Measurements from ENCODE around the gene CDK1. TPM values are rescaled to one million over a fixed set of nuclear protein-coding genes. Genes with fewer than 3 reads are reported as not detected.

CDK1 gene
- total RNA-seq, 1 donor from 2014 or later = 14.8 TPM

DNA sequence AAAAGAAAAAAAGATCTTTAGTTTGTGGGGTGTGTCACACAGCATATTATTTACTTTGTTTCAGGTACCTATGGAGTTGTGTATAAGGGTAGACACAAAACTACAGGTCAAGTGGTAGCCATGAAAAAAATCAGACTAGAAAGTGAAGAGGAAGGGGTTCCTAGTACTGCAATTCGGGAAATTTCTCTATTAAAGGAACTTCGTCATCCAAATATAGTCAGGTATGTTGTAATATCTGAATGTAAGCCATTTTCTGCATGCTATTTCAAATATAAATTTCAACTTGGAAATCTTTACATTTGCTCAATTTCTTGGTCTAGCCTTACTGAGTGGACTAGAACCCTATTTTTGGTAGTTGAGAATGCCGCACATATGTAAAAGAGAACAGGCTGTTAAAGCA lies 6.4 kb downstream of the CDK1 start:
- Mint-ChIP-seq H3K27ac (ENCODE audit: unreplicated experiment) (no peak overlapping the region), H3K4me1 (ENCODE audit: unreplicated experiment) (peaks cover 5% of the 10 kb centered on the region), H3K4me3 (ENCODE audit: unreplicated experiment) (no peak overlapping the region), H3K27me3 (ENCODE audit: unreplicated experiment) (peaks cover 2% of the 10 kb centered on the region), H3K36me3 (ENCODE audit: low read depth, unreplicated experiment) (no peaks in the 10 kb centered on the region), H3K9me3 (ENCODE audit: unreplicated experiment) (no peaks in the 10 kb centered on the region)
- TF ChIP-seq, protein P1, sequence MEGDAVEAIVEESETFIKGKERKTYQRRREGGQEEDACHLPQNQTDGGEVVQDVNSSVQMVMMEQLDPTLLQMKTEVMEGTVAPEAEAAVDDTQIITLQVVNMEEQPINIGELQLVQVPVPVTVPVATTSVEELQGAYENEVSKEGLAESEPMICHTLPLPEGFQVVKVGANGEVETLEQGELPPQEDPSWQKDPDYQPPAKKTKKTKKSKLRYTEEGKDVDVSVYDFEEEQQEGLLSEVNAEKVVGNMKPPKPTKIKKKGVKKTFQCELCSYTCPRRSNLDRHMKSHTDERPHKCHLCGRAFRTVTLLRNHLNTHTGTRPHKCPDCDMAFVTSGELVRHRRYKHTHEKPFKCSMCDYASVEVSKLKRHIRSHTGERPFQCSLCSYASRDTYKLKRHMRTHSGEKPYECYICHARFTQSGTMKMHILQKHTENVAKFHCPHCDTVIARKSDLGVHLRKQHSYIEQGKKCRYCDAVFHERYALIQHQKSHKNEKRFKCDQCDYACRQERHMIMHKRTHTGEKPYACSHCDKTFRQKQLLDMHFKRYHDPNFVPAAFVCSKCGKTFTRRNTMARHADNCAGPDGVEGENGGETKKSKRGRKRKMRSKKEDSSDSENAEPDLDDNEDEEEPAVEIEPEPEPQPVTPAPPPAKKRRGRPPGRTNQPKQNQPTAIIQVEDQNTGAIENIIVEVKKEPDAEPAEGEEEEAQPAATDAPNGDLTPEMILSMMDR (IDR thresholded peaks at IDR 0.05; ENCODE audit: unreplicated experiment) = no peak
- DNase-seq (ENCODE audit: low spot score) = no peak

- no peaks in the 10 kb centered on the region for H3K36me3 Mint-ChIP-seq (ENCODE audit: low read depth, unreplicated experiment)
- no peak overlapping the region for H3K27ac Mint-ChIP-seq (ENCODE audit: unreplicated experiment)
- H3K9me3 Mint-ChIP-seq (ENCODE audit: unreplicated experiment) = no peaks in the 10 kb centered on the region
- no peaks in the 10 kb centered on the region for H3K4me1 Mint-ChIP-seq (ENCODE audit: unreplicated experiment)
- peaks cover 2% of the 10 kb centered on the region for H3K27me3 Mint-ChIP-seq (ENCODE audit: unreplicated experiment)
- H3K4me3 Mint-ChIP-seq (ENCODE audit: unreplicated experiment) = no peak overlapping the region
- DNase-seq (ENCODE audit: low spot score) = no peak
- TF ChIP-seq, protein P1 (IDR thresholded peaks at IDR 0.05; ENCODE audit: unreplicated experiment) = no peak
These were observed 10.3 kb downstream of the CDK1 start for GRCh38 chr10:60788544-60788943.

DNA sequence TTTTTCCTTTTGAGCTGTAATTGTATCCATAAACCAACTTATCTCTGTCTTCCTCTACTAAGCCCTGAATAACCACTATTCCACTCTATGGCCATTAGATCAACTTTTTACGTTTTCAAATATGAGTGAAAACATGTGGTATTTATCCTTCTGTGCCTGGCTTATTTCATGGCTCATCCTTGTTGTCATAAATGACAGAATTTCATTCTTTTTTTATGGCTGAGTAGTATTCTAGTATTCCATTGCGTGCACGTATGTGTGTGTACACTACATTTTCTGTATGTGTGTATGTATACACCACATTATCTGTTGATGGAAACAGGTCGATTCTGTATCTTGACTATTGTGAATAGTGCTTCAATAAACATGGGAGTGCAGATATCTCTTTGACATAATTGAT lies 11.1 kb downstream of the CDK1 start:
- TF ChIP-seq, protein P1 (IDR thresholded peaks at IDR 0.05; ENCODE audit: unreplicated experiment) = no peak
- DNase-seq (ENCODE audit: low spot score) = no peak
- H3K4me1 Mint-ChIP-seq (ENCODE audit: unreplicated experiment) = no peaks in the 10 kb centered on the region
- no peaks in the 10 kb centered on the region for H3K9me3 Mint-ChIP-seq (ENCODE audit: unreplicated experiment)
- no peaks in the 10 kb centered on the region for H3K36me3 Mint-ChIP-seq (ENCODE audit: low read depth, unreplicated experiment)
- no peak overlapping the region for H3K4me3 Mint-ChIP-seq (ENCODE audit: unreplicated experiment)
- no peak overlapping the region for H3K27ac Mint-ChIP-seq (ENCODE audit: unreplicated experiment)
- H3K27me3 Mint-ChIP-seq (ENCODE audit: unreplicated experiment) = peaks cover 2% of the 10 kb centered on the region

DNA sequence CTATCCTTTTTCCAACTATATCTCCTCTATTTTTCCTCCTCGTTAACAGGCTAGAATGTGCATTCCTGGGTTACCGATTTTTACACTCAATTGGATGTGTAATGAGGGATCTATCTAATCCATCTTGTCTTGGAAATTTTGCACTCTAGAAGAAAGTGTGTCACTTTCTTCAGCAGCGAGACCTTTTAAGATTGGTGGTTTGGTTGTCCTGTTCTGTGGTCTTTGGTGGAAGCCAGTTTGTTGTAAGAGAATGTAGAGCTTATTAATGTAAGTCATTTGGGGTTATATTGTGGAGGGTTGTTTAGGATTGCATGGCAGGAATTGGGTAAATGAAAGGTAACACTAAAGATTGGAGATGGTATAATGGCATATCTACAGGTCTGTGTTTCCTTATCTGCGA lies 16.7 kb downstream of the CDK1 start:
- Mint-ChIP-seq H3K4me3 (ENCODE audit: unreplicated experiment) (no peak overlapping the region), H3K9me3 (ENCODE audit: unreplicated experiment) (no peaks in the 10 kb centered on the region), H3K4me1 (ENCODE audit: unreplicated experiment) (no peaks in the 10 kb centered on the region), H3K36me3 (ENCODE audit: low read depth, unreplicated experiment) (no peaks in the 10 kb centered on the region), H3K27ac (ENCODE audit: unreplicated experiment) (no peak overlapping the region), H3K27me3 (ENCODE audit: unreplicated experiment) (no peaks in the 10 kb centered on the region)
- TF ChIP-seq, protein P1 (IDR thresholded peaks at IDR 0.05; ENCODE audit: unreplicated experiment) = no peak
- no peak for DNase-seq (ENCODE audit: low spot score)

DNA sequence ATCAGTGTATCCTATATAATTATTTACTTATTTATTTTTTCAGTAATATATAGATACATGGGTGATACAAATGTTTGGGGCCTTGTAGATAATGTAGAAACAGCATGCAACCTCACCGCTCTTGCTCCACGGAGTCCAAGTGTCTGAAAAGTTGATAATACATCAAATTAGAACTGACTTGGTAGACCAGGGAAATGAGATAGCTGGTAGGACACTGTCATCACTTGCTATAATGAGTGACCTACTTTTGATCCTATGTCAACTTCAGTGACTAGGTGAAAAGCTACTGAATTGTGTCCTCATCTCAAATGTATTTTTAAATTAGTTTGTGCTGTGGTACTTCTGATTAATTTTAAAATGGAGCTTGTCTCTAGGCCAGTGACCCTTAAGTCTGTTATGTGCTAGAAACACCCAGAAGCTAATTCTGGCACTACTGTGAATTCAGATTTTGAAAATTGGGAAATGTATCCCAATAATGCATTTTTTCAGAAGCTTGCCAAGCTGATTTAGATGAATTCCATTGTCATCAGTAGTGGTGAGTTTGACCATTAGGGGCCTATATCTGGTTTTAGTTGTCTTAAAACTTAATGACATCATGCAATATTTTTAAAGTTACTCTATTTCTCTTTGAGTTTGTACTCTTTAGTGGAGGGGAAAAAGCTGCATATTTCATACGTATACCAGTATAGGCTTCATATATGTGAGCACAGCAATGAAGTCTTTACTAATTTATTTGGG lies 17.4 kb downstream of the CDK1 start:
- H3K9me3 Mint-ChIP-seq (ENCODE audit: unreplicated experiment) = no peaks in the 10 kb centered on the region
- H3K4me3 Mint-ChIP-seq (ENCODE audit: unreplicated experiment) = no peak overlapping the region
- H3K36me3 Mint-ChIP-seq (ENCODE audit: low read depth, unreplicated experiment) = no peaks in the 10 kb centered on the region
- H3K4me1 Mint-ChIP-seq (ENCODE audit: unreplicated experiment) = no peaks in the 10 kb centered on the region
- TF ChIP-seq, protein P1 (IDR thresholded peaks at IDR 0.05; ENCODE audit: unreplicated experiment) = no peak
- H3K27ac Mint-ChIP-seq (ENCODE audit: unreplicated experiment) = no peak overlapping the region
- H3K27me3 Mint-ChIP-seq (ENCODE audit: unreplicated experiment) = no peaks in the 10 kb centered on the region
- no peak for DNase-seq (ENCODE audit: low spot score)
